ENCODE data around the gene OPA1. TPM values are rescaled to one million over a fixed set of nuclear protein-coding genes. Genes with fewer than 3 reads are reported as not detected.

Gene OPA1
- total and polyA plus RNA-seq, 2 of the 13 experiments (the other 11 are each of a cell fraction or from before 2014, with no cell fraction given): 26.7 to 78.5 TPM

DNA sequence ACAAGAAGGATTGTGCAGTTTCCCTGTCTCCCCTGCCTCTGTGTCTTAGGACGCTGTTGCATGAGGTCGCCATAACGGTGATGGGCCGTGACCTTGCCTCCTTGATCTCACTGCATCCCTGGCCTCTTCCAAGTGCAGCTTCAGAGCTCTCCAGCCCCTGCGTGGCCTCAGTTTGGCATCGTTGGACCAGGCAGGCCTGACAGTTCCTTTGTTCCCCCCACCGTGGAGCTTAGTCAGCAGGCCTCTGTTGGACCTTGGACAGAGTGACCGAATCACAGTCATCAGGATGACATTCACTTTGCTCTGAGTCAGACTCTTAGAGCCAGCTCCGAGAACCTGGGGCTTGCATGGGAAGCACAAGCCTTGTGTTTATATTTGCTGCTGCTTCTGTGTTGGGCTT lies 139.4 kb downstream of the OPA1 start (continued):
- TF ChIP-seq, protein P1, sequence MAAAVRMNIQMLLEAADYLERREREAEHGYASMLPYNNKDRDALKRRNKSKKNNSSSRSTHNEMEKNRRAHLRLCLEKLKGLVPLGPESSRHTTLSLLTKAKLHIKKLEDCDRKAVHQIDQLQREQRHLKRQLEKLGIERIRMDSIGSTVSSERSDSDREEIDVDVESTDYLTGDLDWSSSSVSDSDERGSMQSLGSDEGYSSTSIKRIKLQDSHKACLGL (CRISPR knock-in tag; IDR thresholded peaks at IDR 0.05): no peak
- TF ChIP-seq, protein P2, sequence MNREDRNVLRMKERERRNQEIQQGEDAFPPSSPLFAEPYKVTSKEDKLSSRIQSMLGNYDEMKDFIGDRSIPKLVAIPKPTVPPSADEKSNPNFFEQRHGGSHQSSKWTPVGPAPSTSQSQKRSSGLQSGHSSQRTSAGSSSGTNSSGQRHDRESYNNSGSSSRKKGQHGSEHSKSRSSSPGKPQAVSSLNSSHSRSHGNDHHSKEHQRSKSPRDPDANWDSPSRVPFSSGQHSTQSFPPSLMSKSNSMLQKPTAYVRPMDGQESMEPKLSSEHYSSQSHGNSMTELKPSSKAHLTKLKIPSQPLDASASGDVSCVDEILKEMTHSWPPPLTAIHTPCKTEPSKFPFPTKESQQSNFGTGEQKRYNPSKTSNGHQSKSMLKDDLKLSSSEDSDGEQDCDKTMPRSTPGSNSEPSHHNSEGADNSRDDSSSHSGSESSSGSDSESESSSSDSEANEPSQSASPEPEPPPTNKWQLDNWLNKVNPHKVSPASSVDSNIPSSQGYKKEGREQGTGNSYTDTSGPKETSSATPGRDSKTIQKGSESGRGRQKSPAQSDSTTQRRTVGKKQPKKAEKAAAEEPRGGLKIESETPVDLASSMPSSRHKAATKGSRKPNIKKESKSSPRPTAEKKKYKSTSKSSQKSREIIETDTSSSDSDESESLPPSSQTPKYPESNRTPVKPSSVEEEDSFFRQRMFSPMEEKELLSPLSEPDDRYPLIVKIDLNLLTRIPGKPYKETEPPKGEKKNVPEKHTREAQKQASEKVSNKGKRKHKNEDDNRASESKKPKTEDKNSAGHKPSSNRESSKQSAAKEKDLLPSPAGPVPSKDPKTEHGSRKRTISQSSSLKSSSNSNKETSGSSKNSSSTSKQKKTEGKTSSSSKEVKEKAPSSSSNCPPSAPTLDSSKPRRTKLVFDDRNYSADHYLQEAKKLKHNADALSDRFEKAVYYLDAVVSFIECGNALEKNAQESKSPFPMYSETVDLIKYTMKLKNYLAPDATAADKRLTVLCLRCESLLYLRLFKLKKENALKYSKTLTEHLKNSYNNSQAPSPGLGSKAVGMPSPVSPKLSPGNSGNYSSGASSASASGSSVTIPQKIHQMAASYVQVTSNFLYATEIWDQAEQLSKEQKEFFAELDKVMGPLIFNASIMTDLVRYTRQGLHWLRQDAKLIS (CRISPR knock-in tag; IDR thresholded peaks at IDR 0.05): no peak
- TF ChIP-seq ZNF703 (CRISPR knock-in tag; IDR thresholded peaks at IDR 0.05; ENCODE audit: borderline replicate concordance) (no peak), NR2F1 (CRISPR knock-in tag; IDR thresholded peaks at IDR 0.05) (0 out of 4 replicates have a peak, but pooled peaks of 1 of the 2 experiments have one; percentile 17), SRSF9 (IDR thresholded peaks at IDR 0.05; ENCODE audit: borderline replicate concordance, insufficient read depth, low read depth, low read length, poor library complexity, severe bottlenecking) (no peak), ZNF337 (CRISPR knock-in tag; IDR thresholded peaks at IDR 0.05; ENCODE audit: borderline replicate concordance, low read depth) (no peak), THYN1 (CRISPR knock-in tag; IDR thresholded peaks at IDR 0.05; ENCODE audit: borderline replicate concordance, low read depth) (no peak), ZSCAN21 (CRISPR knock-in tag; IDR thresholded peaks at IDR 0.05; ENCODE audit: borderline replicate concordance) (peak; percentile 59; the same call in 1 of the 2 replicates), MAFG (CRISPR knock-in tag; IDR thresholded peaks at IDR 0.05) (peak; percentile 63), ZFP37 (CRISPR knock-in tag; IDR thresholded peaks at IDR 0.05; ENCODE audit: borderline replicate concordance) (no peak)
- TF ChIP-seq, protein P3, sequence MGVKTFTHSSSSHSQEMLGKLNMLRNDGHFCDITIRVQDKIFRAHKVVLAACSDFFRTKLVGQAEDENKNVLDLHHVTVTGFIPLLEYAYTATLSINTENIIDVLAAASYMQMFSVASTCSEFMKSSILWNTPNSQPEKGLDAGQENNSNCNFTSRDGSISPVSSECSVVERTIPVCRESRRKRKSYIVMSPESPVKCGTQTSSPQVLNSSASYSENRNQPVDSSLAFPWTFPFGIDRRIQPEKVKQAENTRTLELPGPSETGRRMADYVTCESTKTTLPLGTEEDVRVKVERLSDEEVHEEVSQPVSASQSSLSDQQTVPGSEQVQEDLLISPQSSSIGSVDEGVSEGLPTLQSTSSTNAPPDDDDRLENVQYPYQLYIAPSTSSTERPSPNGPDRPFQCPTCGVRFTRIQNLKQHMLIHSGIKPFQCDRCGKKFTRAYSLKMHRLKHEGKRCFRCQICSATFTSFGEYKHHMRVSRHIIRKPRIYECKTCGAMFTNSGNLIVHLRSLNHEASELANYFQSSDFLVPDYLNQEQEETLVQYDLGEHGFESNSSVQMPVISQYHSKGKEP (CRISPR knock-in tag; IDR thresholded peaks at IDR 0.05): no peak
- TF ChIP-seq, protein P4, sequence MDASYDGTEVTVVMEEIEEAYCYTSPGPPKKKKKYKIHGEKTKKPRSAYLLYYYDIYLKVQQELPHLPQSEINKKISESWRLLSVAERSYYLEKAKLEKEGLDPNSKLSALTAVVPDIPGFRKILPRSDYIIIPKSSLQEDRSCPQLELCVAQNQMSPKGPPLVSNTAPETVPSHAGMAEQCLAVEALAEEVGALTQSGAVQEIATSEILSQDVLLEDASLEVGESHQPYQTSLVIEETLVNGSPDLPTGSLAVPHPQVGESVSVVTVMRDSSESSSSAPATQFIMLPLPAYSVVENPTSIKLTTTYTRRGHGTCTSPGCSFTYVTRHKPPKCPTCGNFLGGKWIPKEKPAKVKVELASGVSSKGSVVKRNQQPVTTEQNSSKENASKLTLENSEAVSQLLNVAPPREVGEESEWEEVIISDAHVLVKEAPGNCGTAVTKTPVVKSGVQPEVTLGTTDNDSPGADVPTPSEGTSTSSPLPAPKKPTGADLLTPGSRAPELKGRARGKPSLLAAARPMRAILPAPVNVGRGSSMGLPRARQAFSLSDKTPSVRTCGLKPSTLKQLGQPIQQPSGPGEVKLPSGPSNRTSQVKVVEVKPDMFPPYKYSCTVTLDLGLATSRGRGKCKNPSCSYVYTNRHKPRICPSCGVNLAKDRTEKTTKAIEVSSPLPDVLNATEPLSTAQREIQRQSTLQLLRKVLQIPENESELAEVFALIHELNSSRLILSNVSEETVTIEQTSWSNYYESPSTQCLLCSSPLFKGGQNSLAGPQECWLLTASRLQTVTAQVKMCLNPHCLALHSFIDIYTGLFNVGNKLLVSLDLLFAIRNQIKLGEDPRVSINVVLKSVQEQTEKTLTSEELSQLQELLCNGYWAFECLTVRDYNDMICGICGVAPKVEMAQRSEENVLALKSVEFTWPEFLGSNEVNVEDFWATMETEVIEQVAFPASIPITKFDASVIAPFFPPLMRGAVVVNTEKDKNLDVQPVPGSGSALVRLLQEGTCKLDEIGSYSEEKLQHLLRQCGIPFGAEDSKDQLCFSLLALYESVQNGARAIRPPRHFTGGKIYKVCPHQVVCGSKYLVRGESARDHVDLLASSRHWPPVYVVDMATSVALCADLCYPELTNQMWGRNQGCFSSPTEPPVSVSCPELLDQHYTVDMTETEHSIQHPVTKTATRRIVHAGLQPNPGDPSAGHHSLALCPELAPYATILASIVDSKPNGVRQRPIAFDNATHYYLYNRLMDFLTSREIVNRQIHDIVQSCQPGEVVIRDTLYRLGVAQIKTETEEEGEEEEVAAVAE (CRISPR knock-in tag; IDR thresholded peaks at IDR 0.05; ENCODE audit: borderline replicate concordance): no peak
- TF ChIP-seq, protein P5, sequence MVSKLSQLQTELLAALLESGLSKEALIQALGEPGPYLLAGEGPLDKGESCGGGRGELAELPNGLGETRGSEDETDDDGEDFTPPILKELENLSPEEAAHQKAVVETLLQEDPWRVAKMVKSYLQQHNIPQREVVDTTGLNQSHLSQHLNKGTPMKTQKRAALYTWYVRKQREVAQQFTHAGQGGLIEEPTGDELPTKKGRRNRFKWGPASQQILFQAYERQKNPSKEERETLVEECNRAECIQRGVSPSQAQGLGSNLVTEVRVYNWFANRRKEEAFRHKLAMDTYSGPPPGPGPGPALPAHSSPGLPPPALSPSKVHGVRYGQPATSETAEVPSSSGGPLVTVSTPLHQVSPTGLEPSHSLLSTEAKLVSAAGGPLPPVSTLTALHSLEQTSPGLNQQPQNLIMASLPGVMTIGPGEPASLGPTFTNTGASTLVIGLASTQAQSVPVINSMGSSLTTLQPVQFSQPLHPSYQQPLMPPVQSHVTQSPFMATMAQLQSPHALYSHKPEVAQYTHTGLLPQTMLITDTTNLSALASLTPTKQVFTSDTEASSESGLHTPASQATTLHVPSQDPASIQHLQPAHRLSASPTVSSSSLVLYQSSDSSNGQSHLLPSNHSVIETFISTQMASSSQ (IDR thresholded peaks at IDR 0.05; ENCODE audit: low read depth): no peak
- TF ChIP-seq, protein P5 (CRISPR knock-in tag; IDR thresholded peaks at IDR 0.05; ENCODE audit: borderline replicate concordance): no peak
